Measurements from ENCODE around the gene SLC25A21. TPM values are rescaled to one million over a fixed set of nuclear protein-coding genes. Genes with fewer than 3 reads are reported as not detected.

Gene SLC25A21
- total and polyA plus RNA-seq, 2 donors (not counting 1 experiment from before 2014, with no cell fraction given), result 0.50 to 0.62 TPM

- Histone ChIP-seq H3K79me2 (ENCODE audit: control insufficient read depth, insufficient read depth, low read length) (no peaks in the 10 kb centered on the region), H4K20me1 (ENCODE audit: control insufficient read depth, extremely low read depth, insufficient read depth, low read length) (no peaks in the 10 kb centered on the region), H3K27ac (ENCODE audit: insufficient read depth, low read length) (no peak overlapping the region), H3K36me3 (ENCODE audit: control insufficient read depth, insufficient read depth, low read length) (no peaks in the 10 kb centered on the region), H3K4me2 (ENCODE audit: extremely low read depth, insufficient read depth, low read length) (no peak overlapping the region), H3K27me3 (ENCODE audit: control insufficient read depth, insufficient read depth, low read length) (no peaks in the 10 kb centered on the region), H2AFZ (ENCODE audit: low read length) (no peak overlapping the region), H3K4me1 (ENCODE audit: control insufficient read depth, extremely low read depth, insufficient read depth, low read length) (no peaks in the 10 kb centered on the region), H3K9me3 (ENCODE audit: control insufficient read depth, insufficient read depth, low read depth, low read length) (no peaks in the 10 kb centered on the region), H3K9ac (ENCODE audit: insufficient read depth, low read length) (no peak overlapping the region), H3K4me3 (replicated peaks in 1 of 4; ENCODE audit: control extremely low read depth in 1 of 4, insufficient read depth in 1 of 4, low read depth in 3 of 4, low read length in 4 of 4) (no peak overlapping the region)
- DNase-seq (ENCODE audit: low read depth in 2 of 2), result peak in 1 of 2 donors; percentile 31
- TF ChIP-seq, protein P1, sequence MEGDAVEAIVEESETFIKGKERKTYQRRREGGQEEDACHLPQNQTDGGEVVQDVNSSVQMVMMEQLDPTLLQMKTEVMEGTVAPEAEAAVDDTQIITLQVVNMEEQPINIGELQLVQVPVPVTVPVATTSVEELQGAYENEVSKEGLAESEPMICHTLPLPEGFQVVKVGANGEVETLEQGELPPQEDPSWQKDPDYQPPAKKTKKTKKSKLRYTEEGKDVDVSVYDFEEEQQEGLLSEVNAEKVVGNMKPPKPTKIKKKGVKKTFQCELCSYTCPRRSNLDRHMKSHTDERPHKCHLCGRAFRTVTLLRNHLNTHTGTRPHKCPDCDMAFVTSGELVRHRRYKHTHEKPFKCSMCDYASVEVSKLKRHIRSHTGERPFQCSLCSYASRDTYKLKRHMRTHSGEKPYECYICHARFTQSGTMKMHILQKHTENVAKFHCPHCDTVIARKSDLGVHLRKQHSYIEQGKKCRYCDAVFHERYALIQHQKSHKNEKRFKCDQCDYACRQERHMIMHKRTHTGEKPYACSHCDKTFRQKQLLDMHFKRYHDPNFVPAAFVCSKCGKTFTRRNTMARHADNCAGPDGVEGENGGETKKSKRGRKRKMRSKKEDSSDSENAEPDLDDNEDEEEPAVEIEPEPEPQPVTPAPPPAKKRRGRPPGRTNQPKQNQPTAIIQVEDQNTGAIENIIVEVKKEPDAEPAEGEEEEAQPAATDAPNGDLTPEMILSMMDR (conservative IDR thresholded peaks at IDR 0.05 in 1 of 2, IDR thresholded peaks at IDR 0.05 in 1 of 2; ENCODE audit: low read depth in 1 of 2, low read length in 2 of 2), result no peak
- no peak for TF ChIP-seq EZH2 (IDR thresholded peaks at IDR 0.05; ENCODE audit: low read length, missing control alignments)
These were observed 240.6 kb downstream of the SLC25A21 start for GRCh38 chr14:36931791-36932190.

DNA sequence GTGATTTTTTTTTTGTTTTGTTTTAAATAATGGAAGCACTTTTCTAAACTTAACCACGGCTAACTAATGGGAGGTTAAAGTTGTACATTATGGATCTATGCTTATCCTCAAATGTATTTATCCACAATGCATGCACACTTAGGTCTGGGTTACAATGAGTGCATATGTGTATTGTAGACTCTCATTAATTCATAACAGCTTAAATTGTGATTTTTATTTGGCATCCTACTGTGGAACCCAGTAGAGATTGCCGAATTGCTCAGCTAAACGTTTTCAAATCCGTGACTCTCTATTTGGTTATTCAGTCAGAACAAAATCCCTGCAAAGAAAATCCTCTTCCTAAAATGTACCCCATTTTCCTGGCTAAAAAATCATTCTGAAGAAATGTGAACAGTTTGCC, 244.0 kb downstream of the SLC25A21 start:
- H3K9me3 ChIP-seq (ENCODE audit: control insufficient read depth, insufficient read depth, low read depth, low read length), result no peaks in the 10 kb centered on the region
- no peak for TF ChIP-seq EZH2 (IDR thresholded peaks at IDR 0.05; ENCODE audit: low read length, missing control alignments)
- no peak for DNase-seq (ENCODE audit: low read depth in 2 of 2)
- no peaks in the 10 kb centered on the region for H3K79me2 ChIP-seq (ENCODE audit: control insufficient read depth, insufficient read depth, low read length)
- H3K36me3 ChIP-seq (ENCODE audit: control insufficient read depth, insufficient read depth, low read length), result no peaks in the 10 kb centered on the region
- no peak overlapping the region for H2AFZ ChIP-seq (ENCODE audit: low read length)
- no peaks in the 10 kb centered on the region for H4K20me1 ChIP-seq (ENCODE audit: control insufficient read depth, extremely low read depth, insufficient read depth, low read length)
- no peak overlapping the region for H3K4me2 ChIP-seq (ENCODE audit: extremely low read depth, insufficient read depth, low read length)
- H3K9ac ChIP-seq (ENCODE audit: insufficient read depth, low read length), result no peak overlapping the region
- H3K27ac ChIP-seq (ENCODE audit: insufficient read depth, low read length), result no peak overlapping the region
- H3K4me3 ChIP-seq (replicated peaks in 1 of 4; ENCODE audit: control extremely low read depth in 1 of 4, insufficient read depth in 1 of 4, low read depth in 3 of 4, low read length in 4 of 4), result no peak overlapping the region
- H3K27me3 ChIP-seq (ENCODE audit: control insufficient read depth, insufficient read depth, low read length), result no peaks in the 10 kb centered on the region
- H3K4me1 ChIP-seq (ENCODE audit: control insufficient read depth, extremely low read depth, insufficient read depth, low read length), result no peaks in the 10 kb centered on the region

DNA sequence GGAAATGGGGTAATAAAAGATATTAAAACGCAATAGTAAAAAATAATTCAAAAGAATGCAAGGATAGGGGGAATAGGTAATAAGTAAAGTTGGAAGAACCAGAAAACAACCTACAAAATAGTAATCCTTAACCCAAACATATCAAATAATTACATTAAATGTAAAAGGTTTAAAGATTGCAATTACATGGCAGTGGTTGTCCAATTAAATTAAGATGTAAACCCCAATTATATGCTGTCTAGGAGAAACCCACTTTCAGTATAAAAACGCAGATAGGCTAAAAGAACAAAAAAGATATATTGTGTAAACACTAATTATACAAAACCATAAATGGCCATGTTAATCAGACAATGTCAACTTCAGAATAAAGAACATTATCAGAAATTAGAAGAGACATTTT, 247.3 kb downstream of the SLC25A21 start:
- no peak overlapping the region for H3K27ac ChIP-seq (ENCODE audit: insufficient read depth, low read length)
- no peak for DNase-seq (ENCODE audit: low read depth in 2 of 2)
- no peaks in the 10 kb centered on the region for H3K36me3 ChIP-seq (ENCODE audit: control insufficient read depth, insufficient read depth, low read length)
- no peaks in the 10 kb centered on the region for H4K20me1 ChIP-seq (ENCODE audit: control insufficient read depth, extremely low read depth, insufficient read depth, low read length)
- no peak overlapping the region for H3K9ac ChIP-seq (ENCODE audit: insufficient read depth, low read length)
- H3K4me2 ChIP-seq (ENCODE audit: extremely low read depth, insufficient read depth, low read length), result no peak overlapping the region
- no peaks in the 10 kb centered on the region for H3K79me2 ChIP-seq (ENCODE audit: control insufficient read depth, insufficient read depth, low read length)
- H3K4me3 ChIP-seq (replicated peaks in 1 of 4; ENCODE audit: control extremely low read depth in 1 of 4, insufficient read depth in 1 of 4, low read depth in 3 of 4, low read length in 4 of 4), result no peak overlapping the region
- H3K9me3 ChIP-seq (ENCODE audit: control insufficient read depth, insufficient read depth, low read depth, low read length), result no peaks in the 10 kb centered on the region
- no peak overlapping the region for H2AFZ ChIP-seq (ENCODE audit: low read length)
- H3K4me1 ChIP-seq (ENCODE audit: control insufficient read depth, extremely low read depth, insufficient read depth, low read length), result no peaks in the 10 kb centered on the region
- no peaks in the 10 kb centered on the region for H3K27me3 ChIP-seq (ENCODE audit: control insufficient read depth, insufficient read depth, low read length)
- TF ChIP-seq, protein P1 (conservative IDR thresholded peaks at IDR 0.05 in 1 of 2, IDR thresholded peaks at IDR 0.05 in 1 of 2; ENCODE audit: low read depth in 1 of 2, low read length in 2 of 2), result no peak
- TF ChIP-seq EZH2 (IDR thresholded peaks at IDR 0.05; ENCODE audit: low read length, missing control alignments), result no peak
